ENCODE measurements around the gene SMTNL2. TPM values are rescaled to one million over a fixed set of nuclear protein-coding genes. Genes with fewer than 3 reads are reported as not detected.

The SMTNL2 gene
- total RNA-seq, 1 donor = not detected

DNA sequence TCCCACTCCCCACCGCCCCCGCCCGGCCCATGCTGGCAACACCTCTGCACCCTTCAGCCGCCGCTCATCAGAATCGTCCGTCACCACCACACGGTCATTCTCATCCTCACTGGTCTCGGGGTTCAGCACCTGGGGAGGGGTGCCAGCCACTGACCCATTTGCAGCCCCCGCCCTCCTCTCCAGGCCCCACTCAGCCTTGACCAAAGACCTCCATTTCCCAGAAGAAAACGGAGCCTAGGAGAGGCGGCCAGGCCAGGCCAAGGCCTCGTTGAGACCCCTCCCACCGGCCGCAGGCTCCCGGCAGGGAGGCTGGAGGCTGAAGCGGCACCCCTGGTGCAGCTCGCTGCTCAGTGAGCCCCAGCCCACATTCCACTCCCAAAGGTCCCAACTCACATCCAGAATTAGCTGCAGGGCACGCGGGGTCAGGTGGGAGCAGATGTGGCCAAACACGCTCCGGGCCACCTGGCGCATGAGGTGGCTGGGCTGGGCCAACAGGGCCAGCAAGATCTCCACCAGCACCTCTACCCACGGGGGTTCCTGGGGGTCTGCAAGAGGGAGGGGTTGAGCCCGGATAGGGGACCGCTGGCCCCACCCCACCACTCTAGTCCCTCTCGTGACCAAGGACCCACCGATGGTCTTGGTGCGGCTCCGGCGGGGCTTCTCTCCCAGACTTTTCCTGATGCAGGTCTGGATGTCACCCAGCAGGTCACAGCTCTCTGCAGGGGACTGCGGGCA, 38.9 kb upstream of the SMTNL2 start:
- TF ChIP-seq, protein P1, sequence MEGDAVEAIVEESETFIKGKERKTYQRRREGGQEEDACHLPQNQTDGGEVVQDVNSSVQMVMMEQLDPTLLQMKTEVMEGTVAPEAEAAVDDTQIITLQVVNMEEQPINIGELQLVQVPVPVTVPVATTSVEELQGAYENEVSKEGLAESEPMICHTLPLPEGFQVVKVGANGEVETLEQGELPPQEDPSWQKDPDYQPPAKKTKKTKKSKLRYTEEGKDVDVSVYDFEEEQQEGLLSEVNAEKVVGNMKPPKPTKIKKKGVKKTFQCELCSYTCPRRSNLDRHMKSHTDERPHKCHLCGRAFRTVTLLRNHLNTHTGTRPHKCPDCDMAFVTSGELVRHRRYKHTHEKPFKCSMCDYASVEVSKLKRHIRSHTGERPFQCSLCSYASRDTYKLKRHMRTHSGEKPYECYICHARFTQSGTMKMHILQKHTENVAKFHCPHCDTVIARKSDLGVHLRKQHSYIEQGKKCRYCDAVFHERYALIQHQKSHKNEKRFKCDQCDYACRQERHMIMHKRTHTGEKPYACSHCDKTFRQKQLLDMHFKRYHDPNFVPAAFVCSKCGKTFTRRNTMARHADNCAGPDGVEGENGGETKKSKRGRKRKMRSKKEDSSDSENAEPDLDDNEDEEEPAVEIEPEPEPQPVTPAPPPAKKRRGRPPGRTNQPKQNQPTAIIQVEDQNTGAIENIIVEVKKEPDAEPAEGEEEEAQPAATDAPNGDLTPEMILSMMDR (IDR thresholded peaks at IDR 0.05; ENCODE audit: insufficient read depth, low read depth, low read length) = no peak

DNA sequence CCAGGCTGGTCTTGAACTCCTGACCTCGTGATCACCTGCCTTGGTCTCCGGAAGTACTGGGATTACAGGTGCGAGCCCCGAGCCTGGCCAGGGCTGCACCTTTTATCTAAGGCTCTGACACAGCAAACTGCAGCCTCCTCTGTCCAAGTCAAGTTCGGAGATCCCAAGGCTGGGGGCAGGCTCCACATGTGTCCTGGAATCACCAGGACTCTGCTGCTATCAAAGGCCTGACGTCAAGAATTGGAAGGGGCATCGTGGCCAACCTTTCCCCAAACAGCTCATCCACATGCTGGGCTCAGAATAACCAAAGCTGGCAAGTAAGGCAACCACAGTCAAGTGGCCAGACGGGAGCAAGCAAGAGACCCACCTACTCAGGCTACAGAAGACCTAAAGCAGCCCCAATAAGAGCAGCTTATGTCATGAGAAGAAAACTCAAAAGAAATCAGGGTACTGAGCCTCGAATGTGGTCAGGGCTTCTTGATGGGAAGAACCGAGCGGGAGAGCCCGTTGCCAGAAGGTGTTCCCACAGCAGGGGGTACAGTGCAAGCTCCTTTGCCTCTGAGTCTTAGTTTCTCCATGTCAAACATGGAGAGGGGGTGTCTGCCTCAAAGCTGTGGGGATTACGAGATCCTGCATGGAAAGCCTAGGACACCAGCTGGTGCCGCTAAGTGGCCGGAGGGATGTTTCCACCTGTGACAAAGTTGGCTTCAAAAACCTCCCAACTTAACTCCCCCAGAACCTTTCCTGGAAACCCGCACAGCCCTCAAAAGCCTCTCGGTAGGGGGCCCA, 37.0 kb upstream of the SMTNL2 start:
- TF ChIP-seq, protein P1 (IDR thresholded peaks at IDR 0.05; ENCODE audit: insufficient read depth, low read depth, low read length) = no peak
- no peak for DNase-seq (ENCODE audit: low read depth)
- H3K4me3 ChIP-seq (ENCODE audit: low read depth, low read length) = no peak overlapping the region

More for the DNA sequence above, 38.9 kb upstream of the SMTNL2 start:
- H3K4me3 ChIP-seq (ENCODE audit: low read depth, low read length) = no peak overlapping the region
- DNase-seq (ENCODE audit: low read depth) = no peak

DNA sequence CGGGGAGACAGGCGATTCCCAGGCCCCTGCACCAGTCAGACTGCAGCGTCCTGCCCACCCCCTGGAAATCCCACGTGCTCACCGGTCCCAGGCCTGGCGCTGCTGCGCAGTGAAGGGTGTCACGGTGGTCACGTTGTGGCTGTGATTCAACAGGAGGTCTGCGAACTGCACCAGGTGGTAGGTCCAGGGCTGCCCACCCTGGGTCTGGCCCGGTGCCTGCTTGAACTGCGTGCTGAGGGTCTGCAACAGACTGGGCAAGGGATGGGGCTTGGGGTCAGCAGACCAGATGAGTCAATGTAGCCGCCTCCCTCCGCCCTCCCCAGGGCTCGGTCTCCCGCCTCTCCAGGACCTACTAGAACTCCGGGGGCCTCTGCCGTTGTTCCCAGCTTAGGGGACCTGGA, 36.3 kb upstream of the SMTNL2 start:
- TF ChIP-seq, protein P1 (IDR thresholded peaks at IDR 0.05; ENCODE audit: insufficient read depth, low read depth, low read length) = no peak
- DNase-seq (ENCODE audit: low read depth) = no peak

DNA sequence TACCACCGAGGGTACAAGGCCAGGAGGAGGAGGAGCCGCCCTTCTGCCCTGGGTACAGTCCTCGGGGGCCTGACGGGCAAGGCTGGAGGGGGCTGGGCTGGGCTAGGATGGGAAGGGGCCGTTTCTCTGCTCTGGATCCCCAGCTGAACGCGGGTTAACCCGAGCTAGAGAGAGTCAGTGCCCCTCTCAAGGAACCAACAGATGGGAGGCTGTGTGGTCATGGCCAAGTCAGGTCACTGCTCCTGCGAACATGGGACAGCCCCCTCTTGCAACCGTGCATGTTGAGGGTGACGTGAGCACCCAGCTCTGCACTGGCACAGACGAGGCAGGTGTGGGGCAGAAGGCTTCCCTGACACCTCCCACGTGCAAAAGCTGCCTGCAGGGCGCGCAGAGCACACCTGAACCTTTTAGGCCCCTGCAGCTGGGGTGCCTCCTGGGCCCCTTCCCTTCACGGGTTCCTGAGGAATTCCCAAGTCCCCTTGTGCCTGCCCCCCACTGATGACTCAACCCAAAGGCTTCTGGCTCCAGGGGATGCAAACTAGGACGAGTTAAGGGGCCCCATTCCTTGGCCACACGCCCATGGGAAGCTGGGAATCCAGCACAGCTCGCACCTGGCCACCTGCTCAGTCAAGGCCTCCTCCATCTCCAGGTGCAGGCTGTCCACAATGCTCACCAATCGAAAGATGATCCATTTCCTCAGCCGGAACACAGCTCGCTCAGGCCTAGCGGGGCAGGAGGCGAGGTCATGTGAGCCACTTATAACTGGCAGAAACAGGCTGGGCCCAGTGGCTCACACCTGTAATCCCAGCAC, 35.4 kb upstream of the SMTNL2 start:
- TF ChIP-seq, protein P1 (IDR thresholded peaks at IDR 0.05; ENCODE audit: insufficient read depth, low read depth, low read length) = no peak
- DNase-seq (ENCODE audit: low read depth) = no peak
- no peak overlapping the region for H3K4me3 ChIP-seq (ENCODE audit: low read depth, low read length)

More for the DNA sequence above, 36.3 kb upstream of the SMTNL2 start:
- H3K4me3 ChIP-seq (ENCODE audit: low read depth, low read length) = no peak overlapping the region

DNA sequence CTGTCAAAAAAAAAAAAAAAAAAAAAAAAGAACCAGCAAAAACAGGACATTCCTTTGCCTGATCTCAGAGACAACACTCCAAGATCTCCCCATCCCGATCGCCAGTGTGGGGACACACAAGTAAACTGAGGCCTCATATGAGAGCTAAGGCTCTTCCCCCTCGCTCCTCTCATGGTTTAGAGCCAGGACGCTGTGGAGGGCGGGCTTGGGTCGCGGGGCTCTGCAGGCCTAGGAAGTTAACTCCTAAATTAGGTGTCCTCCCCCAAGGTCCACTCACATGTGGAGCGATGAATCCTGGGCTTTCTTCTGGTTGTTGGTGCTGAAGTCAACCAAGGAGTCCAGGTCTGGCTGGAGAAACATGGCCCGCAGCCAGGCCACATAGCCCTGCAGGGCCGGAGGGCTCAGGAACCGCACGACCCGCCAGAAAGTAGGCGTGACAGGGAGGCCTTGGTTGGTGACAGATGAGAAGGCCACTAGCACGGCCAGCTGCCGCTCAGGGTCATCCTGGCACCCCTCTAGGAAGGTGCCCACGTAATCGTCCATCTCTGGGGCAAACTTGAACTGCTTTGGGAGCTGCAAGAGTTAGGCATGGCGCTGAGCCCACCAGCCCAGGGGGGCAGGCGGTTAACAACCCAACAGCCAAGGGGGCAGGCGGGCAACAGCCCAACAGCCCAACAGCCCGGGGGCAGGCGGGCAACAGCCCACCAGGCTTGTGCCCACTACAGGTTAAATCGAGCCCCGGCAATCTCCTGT, 34.4 kb upstream of the SMTNL2 start:
- TF ChIP-seq, protein P1 (IDR thresholded peaks at IDR 0.05; ENCODE audit: insufficient read depth, low read depth, low read length) = no peak
- H3K4me3 ChIP-seq (ENCODE audit: low read depth, low read length) = no peak overlapping the region
- DNase-seq (ENCODE audit: low read depth) = no peak

DNA sequence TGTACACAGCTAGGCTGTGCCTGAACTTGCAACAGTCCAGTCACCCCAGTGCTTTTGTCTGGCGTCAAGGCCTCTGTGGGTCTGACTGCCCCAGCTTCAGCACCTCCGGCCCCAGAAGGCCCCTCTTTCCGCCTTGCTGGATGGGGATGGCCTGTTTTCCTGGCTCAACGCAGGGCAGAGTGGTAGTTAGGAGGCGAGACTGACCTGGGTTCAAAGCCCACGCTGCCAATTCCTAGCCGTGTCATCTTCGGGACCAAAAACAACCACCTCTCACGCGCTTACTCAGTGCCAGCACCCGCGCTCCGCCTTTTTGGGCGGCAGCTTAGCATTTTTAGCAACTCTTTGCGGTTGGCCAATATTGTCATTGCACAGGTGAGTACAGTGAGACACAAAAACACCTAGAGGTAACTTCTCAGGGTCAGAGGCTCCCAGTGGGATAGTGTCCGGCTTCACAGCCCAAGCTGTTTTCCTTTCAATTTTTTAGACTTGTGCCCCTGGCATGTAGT, 33.7 kb upstream of the SMTNL2 start:
- DNase-seq (ENCODE audit: low read depth) = no peak
- TF ChIP-seq, protein P1 (IDR thresholded peaks at IDR 0.05; ENCODE audit: insufficient read depth, low read depth, low read length) = no peak
- H3K4me3 ChIP-seq (ENCODE audit: low read depth, low read length) = no peak overlapping the region
